ELR (cell line): ENCODE measurements around the gene AKTIP.
"Not testable (repeated sequence)": the region's sequence is repeated elsewhere in the genome, so short reads cannot be mapped to it uniquely, and the experiment has no call there.

Experiments used
- DNase-seq: peaks from one replicate; pipeline ENCODE4 v3.0.0-alpha.2; 2015; ENCODE audit warnings: low read depth

The AKTIP gene

GRCh38 chr16:53515811-53516210 lies 12.8 kb upstream of the AKTIP start:
- no peak for DNase-seq

DNA sequence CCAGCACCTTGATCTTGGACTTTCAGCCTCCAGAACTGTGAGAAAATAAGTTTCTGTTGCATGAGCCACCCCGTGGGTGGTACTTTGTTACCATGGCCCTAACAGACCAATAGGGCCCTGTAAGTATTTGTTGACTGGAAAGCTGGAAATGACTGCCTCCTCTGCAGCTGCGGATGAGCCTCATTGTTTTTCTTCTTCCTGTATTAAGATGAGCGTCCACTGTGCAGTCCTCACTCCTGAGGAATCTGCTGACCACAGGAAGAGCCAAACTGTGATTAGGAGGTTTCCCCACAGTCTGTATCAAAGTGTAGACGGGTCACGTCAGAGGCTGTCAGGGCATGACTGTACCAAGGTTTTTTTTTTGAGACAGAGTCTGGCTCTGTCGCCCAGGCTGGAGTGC lies 12.2 kb upstream of the AKTIP start:
- peak; percentile 77 for DNase-seq

GRCh38 chr16:53512795-53513194 lies 9.8 kb upstream of the AKTIP start:
- DNase-seq, result not testable (repeated sequence)

DNA sequence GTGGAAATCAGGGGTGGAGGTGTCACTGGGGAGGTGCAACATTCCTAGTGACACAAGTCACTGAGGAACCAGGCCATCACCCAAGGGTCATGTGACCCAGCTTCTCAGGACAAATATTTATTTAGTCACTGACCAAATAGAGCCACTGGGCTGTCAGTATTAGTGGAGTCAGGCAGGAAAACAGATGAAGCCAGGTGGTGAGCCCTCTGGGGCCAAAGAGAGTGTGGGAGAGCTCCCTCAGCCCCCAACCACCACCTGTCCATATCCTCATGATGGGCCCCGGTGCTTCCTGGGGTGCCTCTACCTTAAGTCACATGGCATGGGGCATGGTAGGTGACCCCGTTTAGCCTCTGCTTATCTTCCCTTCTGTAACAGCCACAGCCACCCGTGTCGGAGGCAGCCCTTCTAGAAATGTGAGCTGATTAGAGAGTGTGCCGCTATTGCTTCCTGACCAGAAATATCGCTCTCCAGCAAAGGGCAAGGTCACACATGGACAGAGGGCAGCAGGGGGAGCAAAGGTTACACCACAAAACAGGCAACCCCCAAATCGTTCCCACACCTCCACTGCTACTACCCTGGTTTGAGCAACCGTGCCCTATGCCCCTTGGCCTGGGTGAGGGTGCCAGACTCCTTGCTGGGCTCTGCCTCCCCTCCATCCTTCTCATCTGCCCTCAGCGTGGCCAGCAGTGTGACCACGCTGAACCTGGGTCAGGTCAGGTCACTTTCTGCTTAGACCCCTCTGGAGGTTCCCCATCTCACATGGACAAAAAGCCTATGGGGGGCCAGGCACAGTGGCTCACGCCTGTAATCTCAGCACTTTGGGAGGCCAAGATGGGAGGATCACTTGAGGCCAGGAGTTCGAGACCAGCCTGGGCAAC lies 8.6 kb upstream of the AKTIP start:
- DNase-seq, result no peak

DNA sequence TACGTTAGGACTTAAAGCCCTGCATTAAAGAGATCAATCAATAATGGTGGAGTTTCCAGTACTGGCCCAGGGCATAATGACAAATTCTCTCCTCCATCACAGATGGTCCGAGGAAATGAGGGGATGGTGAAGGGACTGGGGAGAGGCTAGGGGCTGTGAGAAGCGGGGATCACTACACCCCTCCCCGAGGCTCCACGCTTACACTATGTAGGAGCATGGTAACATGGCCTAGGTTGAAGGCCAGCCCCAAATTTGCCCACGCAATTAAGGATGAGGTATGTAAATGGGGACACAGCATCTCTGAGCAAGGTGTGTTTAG lies 8.0 kb upstream of the AKTIP start:
- DNase-seq, result no peak

DNA sequence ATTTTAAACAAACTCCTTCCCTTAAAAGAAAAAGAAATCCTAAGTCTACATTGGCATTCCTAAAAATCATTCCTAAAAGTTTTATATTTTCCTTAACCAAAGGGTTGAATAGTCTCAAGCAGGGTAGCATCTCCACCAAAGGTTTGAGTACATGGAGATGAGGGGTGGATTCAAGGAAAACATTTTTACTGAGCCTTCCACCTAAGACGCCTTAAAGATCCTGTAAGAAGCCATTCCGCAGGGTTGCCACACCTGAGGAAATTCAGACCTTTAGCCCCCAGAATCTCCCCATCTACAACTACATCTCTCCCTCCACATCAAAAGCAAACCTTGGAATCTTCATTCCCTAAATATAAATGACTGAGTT lies 7.7 kb upstream of the AKTIP start:
- DNase-seq, result no peak

DNA sequence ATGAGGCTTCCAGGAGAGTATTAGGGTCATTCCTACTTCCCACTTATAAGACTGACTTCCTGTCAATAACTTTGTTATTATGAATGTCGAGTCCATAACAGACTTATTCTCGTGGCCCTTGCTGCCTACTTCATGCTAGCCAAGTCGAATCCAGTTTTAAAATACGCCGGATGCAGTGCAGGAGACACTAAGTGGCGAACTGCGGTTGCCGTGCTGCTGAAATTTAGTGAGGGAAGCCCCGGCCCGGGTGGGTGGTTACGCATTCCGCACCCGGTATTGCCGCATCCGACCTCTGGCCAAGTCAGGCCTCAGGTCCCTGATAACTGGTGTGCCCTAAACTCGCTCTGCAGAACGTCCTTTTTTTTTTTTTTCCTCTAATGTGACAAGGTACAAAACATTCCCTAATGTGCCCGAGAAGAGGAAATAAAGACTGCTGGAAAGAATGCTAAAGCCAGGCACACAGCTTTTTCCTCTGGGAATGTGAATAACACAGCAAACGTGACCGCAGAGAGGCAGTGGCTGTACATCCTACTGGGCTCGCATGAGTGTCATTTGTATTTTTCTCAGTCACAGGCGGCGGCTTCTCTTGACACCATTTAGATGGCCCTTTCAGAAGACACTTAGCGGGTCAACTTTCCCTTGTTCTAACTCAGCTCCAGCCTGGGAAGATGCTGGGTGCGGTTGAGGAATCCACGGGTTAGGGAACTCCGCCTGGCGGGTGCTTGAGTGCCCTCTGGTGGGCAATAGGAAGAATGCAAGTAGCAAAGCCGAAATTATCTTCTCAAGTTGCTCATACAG lies 7.1 kb upstream of the AKTIP start:
- DNase-seq, result peak; percentile 77

GRCh38 chr16:53507464-53508179 lies 4.6 kb upstream of the AKTIP start:
- no peak for DNase-seq

DNA sequence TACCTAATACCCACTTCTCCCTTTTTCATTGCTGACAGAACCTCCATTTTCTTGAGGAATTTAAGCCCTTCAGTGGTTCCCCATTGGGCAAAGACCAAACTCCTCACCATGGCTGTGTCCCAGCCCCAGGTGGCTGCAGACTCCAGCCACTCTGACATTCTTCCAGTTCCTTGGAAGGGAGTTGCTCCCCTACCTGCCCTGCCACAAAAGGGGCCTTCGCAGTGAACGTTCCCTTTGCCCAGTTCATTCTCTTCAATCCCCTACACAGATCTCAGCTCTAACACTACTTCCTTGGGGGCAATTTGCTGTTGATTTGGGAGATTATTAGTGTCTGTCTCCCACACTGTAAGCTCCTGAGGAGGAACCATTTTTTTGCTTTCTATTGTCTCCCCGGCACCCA lies 3.2 kb upstream of the AKTIP start:
- no peak for DNase-seq

DNA sequence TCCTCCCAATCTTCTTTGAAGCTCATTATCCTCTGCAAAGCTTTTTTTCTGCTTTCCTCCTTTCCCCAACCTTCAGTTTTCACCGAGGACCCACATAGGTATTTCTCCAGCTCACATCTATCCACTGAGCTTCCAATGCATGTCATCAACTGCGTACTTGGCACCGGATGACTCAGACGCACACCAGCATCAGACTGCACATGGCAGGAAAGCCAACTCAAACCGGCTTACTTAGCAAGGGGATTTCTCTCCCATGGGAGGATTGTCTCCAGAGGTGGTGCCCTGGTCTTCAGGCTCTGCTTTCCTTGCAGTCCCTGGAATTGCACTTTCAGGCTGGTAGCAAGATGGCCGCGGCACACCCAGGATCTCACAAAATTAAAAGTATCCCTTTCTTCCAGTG lies 1.7 kb upstream of the AKTIP start:
- peak; percentile 65 for DNase-seq

DNA sequence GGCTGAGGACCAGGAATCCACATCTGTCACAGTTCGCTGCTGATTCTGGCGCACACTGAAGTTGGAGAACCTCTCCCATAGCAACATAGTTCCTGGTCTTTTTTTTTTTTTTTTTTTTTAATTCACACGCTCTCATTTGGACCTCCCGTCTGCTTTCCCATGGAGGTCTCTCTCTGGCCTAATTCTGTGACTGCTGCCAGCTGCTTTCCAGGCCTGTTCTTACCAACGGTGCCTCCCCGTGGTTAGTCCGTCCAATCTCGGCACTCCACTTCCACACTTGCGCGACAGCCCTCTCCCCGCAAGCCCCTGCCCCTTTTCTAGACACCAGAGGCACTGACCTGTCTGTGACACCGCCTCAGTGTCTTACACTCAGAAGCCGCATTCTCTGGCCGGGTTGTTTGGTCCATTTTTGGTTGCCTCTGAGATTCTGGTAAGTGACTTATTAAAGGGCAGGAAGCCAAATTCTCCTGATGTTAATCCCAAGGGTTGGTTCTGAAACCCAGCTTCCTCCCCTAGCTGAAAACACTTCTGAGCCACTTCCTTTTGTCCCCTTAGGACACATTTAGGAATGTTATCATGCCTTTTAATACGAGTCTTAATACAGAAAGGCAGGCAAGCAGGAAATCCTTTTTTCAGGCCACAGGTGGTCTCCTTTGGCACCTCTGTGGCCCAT lies 1.1 kb upstream of the AKTIP start:
- peak; percentile 64 for DNase-seq

- peak; percentile 100 for DNase-seq
These were observed 388 bp upstream of the AKTIP start for GRCh38 chr16:53503270-53503923.

- no peak for DNase-seq
These were observed 1.7 kb downstream of the AKTIP start for GRCh38 chr16:53501216-53501859.

DNA sequence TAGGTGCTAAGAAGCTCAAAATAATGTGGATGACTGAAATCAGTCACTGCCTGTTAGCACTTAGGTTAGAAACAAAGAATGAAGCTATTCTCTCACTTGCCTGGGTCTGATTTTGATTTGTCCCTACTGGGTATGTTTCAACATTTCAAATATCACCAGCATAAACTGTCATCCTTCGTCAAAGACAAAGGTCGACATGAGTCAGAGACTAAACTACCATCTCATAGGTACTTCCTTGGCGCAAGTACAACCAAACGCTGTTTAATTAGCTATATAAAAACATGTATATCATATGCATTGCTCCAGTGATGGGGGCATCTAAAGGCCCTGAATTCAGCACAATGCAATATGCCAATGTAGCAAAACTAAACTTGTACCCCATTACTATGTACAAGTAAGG lies 4.0 kb downstream of the AKTIP start:
- DNase-seq, result no peak

DNA sequence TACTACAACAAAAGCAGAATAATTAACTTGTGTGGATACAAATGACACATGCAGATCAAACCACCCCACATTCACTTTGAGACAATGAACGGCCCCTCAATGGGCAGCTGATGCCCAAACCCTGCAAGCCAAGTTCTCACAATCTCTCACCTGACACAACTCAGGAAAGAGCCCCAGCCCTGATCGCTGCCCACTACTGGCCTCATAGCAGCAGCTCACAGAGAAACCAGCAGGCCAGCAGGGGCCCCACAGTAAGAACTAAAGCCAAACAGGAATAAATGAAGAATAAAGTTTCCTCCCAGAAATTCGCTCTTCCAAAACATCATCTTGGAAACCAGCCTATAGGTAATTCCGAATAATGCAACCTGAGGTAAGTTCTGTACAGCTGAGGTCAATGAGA lies 7.7 kb downstream of the AKTIP start:
- no peak for DNase-seq

DNA sequence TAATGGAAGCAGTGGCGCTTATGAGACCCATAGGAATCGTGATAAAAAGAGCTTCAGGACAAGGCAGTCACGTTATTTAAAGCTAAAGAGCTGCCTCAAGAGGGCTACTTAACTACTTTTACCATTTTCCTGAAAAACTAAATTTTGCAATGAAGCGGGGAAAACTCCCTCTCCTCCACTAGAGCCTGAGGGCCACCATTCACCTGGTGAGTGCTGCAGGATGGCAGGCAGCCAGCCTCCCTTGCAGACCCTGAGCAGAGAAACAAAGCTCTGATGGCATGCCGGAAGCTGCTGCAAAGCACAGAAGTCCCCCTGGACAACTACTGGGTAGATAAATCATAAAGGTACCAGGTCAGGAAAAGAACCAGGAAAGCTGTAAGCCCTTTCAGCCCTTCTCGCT lies 8.4 kb downstream of the AKTIP start:
- DNase-seq, result no peak

- no peak for DNase-seq
These were observed 10.5 kb downstream of the AKTIP start for GRCh38 chr16:53492503-53492902.

DNA sequence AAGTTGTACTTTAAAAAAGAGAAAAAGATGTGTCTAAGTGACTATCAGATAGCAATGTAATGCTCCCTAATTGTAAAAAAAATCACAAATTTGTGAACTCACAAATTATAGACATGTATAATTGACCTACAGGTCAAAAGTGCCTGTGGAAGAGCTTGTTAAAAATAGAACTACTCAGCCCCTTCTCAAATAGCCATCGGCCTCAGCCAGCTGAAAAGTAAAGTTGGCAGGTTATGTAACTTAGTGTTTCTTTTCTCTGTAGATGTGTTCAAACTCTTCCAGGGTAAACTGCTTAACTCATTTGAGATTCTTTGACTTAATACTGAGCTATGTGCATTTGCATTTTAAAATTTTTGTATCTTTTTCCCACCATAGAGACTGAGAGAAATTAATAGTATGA lies 13.3 kb downstream of the AKTIP start:
- no peak for DNase-seq

DNA sequence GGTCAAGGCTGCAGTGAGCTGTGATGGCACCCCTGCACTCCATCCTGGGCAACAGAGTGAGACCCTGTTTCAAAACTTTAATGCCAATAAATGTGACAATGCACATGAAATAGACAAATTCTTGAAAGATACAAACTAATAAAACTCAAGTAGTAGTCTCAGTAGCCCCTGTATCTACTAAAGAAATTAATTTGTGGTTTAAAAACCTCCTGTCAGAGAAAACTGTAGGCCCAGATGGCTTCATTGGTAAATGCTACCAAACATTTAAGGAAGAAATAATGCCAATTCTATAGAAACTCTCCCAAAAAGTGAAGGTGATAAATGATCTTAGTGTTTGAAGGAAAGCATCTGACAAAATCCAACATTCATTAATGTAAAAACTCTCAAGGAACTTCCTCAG lies 16.8 kb downstream of the AKTIP start:
- DNase-seq, result no peak

GRCh38 chr16:53484542-53484941 lies 18.5 kb downstream of the AKTIP start:
- no peak for DNase-seq

GRCh38 chr16:53482123-53482522 lies 20.9 kb downstream of the AKTIP start:
- peak; percentile 23 for DNase-seq
